Gastroesophageal sphincter (tissue), 4 donors: ENCODE data around the gene SLC13A4. TPM values are rescaled to one million over a fixed set of nuclear protein-coding genes. Genes with fewer than 3 reads are reported as not detected.

Source experiments
- ATAC-seq: fragments of 150-250 bp; one replicate; pipeline ENCODE4 v1.9.1; 2016; ENCODE audit warnings: mild to moderate bottlenecking, moderate library complexity
- H3K27ac ChIP-seq, 4 donors: fragments of 200-600 bp; sonication (generic) in 3 of 4; 1 replicate in 3 of 4; 2 replicates in 1 of 4; pipeline ENCODE4 v1.5.1; 2016 to 2019
- H3K27me3 ChIP-seq: fragments of 200-600 bp; sonication (generic); one replicate; pipeline ENCODE4 v1.5.1; 2019
- H3K36me3 ChIP-seq, 2 donors: fragments of 200-600 bp; sonication (generic); one replicate each; pipeline ENCODE4 v1.5.1; 2019; ENCODE audit warnings: control low read depth in 1 of 2
- H3K4me1 ChIP-seq, 3 donors: fragments of 200-600 bp; sonication (generic); 1 replicate in 2 of 3; 2 replicates in 1 of 3; pipeline ENCODE4 v1.5.1; 2016 to 2019; ENCODE audit warnings: control low read depth in 2 of 3
- H3K4me3 ChIP-seq, 2 donors: fragments of 200-600 bp; sonication (generic); one replicate each; pipeline ENCODE4 v1.5.1; 2019; ENCODE audit warnings: mild to moderate bottlenecking in 1 of 2, moderate library complexity in 1 of 2
- H3K9me3 ChIP-seq, 3 donors: fragments of 200-600 bp; sonication (generic); one replicate each; pipeline ENCODE4 v1.5.1; 2017 to 2019; ENCODE audit warnings: control low read depth in 2 of 3
- CTCF ChIP-seq, 4 experiments: fragments of 200-600 bp in 2 of 4; fragments of 450-650 bp in 2 of 4; sonication (generic) in 1 of 4; IDR thresholded peaks; one replicate each; pipeline ENCODE4 v1.5.1; 2017 to 2019; ENCODE audit warnings: antibody characterized with exemption in 4 of 4, mild to moderate bottlenecking in 2 of 4, moderate library complexity in 2 of 4
- EP300 ChIP-seq: sonication (generic); formaldehyde crosslinking; IDR thresholded peaks from one replicate; pipeline ENCODE4 v1.6.1; 2017; ENCODE audit warnings: antibody characterized with exemption, mild to moderate bottlenecking
- POLR2A ChIP-seq, 2 donors: fragments of 450-650 bp; IDR thresholded peaks; one replicate each; pipeline ENCODE4 v1.6.1; 2017; ENCODE audit warnings: antibody characterized with exemption in 2 of 2, mild to moderate bottlenecking in 2 of 2, moderate library complexity in 1 of 2
- POLR2AphosphoS5 ChIP-seq: sonication (generic); formaldehyde crosslinking; IDR thresholded peaks from one replicate; pipeline ENCODE4 v1.6.1; 2017; ENCODE audit warnings: antibody characterized with exemption
- WGBS, 2 donors: methylation state at CpG; one replicate each; pipeline ENCODE4 v1.1.5; 2018; ENCODE audit warnings: low coverage in 1 of 2; 5-methylcytosine and 5-hydroxymethylcytosine counted together
- total RNA-seq, 4 donors: library from RNA; depleted of rRNA; stranded (reverse); fragments of >200 nt; gene quantifications; one replicate each; pipeline ENCODE4 v1.1.0, GENCODE V29; 2016

SLC13A4 gene
- total RNA-seq, 4 donors from 2014 or later, result 0.27 to 1.7 TPM; not detected in 2

GRCh38 chr7:135756191-135756590 lies 28.2 kb upstream of the SLC13A4 start:
- H3K36me3 ChIP-seq, result no peaks in the 10 kb centered on the region
- H3K27me3 ChIP-seq, result no peaks in the 10 kb centered on the region
- 70 to 83% methylated on average over 1 of the region's 5 CpGs for WGBS, 2 donors
- no peak for ATAC-seq
- H3K9me3 ChIP-seq, result no peaks in the 10 kb centered on the region
- no peak overlapping the region for H3K4me3 ChIP-seq
- peaks cover 0 to 18% (median 0%) of the 10 kb centered on the region in 3 donors for H3K4me1 ChIP-seq
- no peak overlapping the region for H3K27ac ChIP-seq
- TF ChIP-seq POLR2AphosphoS5, result no peak
- TF ChIP-seq CTCF (IDR thresholded peaks at IDR 0.05), result no peak
- no peak for TF ChIP-seq EP300
- no peak for TF ChIP-seq POLR2A (IDR thresholded peaks at IDR 0.05)

- ATAC-seq, result peak; percentile 17
- H3K27me3 ChIP-seq, result no peaks in the 10 kb centered on the region
- peaks cover 0 to 18% (median 0%) of the 10 kb centered on the region in 3 donors for H3K4me1 ChIP-seq
- H3K9me3 ChIP-seq, result no peaks in the 10 kb centered on the region
- no peaks in the 10 kb centered on the region for H3K36me3 ChIP-seq
- H3K27ac ChIP-seq, result peak overlapping the region in 1 of 4 donors; percentile 15
- H3K4me3 ChIP-seq, result no peak overlapping the region
- 0 to 33% methylated on average over 1 to 3 of the region's 11 CpGs for WGBS, 2 donors
- TF ChIP-seq EP300 (no peak), POLR2A (IDR thresholded peaks at IDR 0.05) (no peak), CTCF (IDR thresholded peaks at IDR 0.05) (no peak), POLR2AphosphoS5 (peak; percentile 74)
Observed at GRCh38 chr7:135755351-135755753, 27.4 kb upstream of the SLC13A4 start.

GRCh38 chr7:135753616-135754413 lies 25.8 kb upstream of the SLC13A4 start:
- H3K4me3 ChIP-seq, result no peak overlapping the region
- no peaks in the 10 kb centered on the region for H3K27me3 ChIP-seq
- H3K4me1 ChIP-seq, result peaks cover 0 to 25% (median 3%) of the 10 kb centered on the region in 3 donors
- no peak for TF ChIP-seq POLR2A (IDR thresholded peaks at IDR 0.05)
- no peak for TF ChIP-seq POLR2AphosphoS5
- TF ChIP-seq CTCF (IDR thresholded peaks at IDR 0.05), result no peak
- no peak for TF ChIP-seq EP300
- 84 to 89% methylated on average over 6 to 8 of the region's 8 CpGs for WGBS, 2 donors
- no peaks in the 10 kb centered on the region for H3K36me3 ChIP-seq
- no peak for ATAC-seq
- no peaks in the 10 kb centered on the region for H3K9me3 ChIP-seq
- H3K27ac ChIP-seq, result no peak overlapping the region

- H3K27ac ChIP-seq, result peak within 1 kb of the TSS in 3 of 4 donors; percentile 74 to 79 (median 76)
Observed at GRCh38 chr7:135748770-135749169, 20.8 kb upstream of the SLC13A4 start, which contains the start of gene FAM180A. TSS of gene FAM180A (minus strand) at chr7:135748813. CDS start at chr7:135748580, 233 bp downstream.

More at GRCh38 chr7:135748770-135749169, 20.8 kb upstream of the SLC13A4 start, which contains the start of gene FAM180A:
- peaks cover 0 to 11% (median 3%) of the 10 kb centered on the region in 3 donors for H3K4me1 ChIP-seq
- ATAC-seq, result peak; percentile 77
- no peaks in the 10 kb centered on the region for H3K9me3 ChIP-seq
- H3K4me3 ChIP-seq, result peak within 1 kb of the TSS in 1 of 2 donors; percentile 25
- H3K36me3 ChIP-seq, result no peaks in the 10 kb centered on the region
- no peak for TF ChIP-seq CTCF (IDR thresholded peaks at IDR 0.05)
- TF ChIP-seq EP300, result no peak
- TF ChIP-seq POLR2A (IDR thresholded peaks at IDR 0.05), result no peak
- TF ChIP-seq POLR2AphosphoS5, result peak; percentile 26
- 20% methylated on average over 1 of the region's 11 CpGs; no CpG with 5 or more reads in 1 of the 2 donors for WGBS, 2 donors
- H3K27me3 ChIP-seq, result no peaks in the 10 kb centered on the region
